ENCODE data around the gene FGF8. TPM values are rescaled to one million over a fixed set of nuclear protein-coding genes. Genes with fewer than 3 reads are reported as not detected.

The FGF8 gene
- total RNA-seq, 1 donor from 2014 or later, result 17.6 TPM

GRCh38 chr10:101760510-101760909, 15.4 kb downstream of the FGF8 start:
- TF ChIP-seq EZH2phosphoT487 (IDR thresholded peaks at IDR 0.05), result no peak
- no peak for TF ChIP-seq EZH2 (IDR thresholded peaks at IDR 0.05)
- TF ChIP-seq, protein P1, sequence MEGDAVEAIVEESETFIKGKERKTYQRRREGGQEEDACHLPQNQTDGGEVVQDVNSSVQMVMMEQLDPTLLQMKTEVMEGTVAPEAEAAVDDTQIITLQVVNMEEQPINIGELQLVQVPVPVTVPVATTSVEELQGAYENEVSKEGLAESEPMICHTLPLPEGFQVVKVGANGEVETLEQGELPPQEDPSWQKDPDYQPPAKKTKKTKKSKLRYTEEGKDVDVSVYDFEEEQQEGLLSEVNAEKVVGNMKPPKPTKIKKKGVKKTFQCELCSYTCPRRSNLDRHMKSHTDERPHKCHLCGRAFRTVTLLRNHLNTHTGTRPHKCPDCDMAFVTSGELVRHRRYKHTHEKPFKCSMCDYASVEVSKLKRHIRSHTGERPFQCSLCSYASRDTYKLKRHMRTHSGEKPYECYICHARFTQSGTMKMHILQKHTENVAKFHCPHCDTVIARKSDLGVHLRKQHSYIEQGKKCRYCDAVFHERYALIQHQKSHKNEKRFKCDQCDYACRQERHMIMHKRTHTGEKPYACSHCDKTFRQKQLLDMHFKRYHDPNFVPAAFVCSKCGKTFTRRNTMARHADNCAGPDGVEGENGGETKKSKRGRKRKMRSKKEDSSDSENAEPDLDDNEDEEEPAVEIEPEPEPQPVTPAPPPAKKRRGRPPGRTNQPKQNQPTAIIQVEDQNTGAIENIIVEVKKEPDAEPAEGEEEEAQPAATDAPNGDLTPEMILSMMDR (IDR thresholded peaks at IDR 0.05), result no peak
- H3K79me2 ChIP-seq (ENCODE audit: low read depth), result no peaks in the 10 kb centered on the region
- no peak overlapping the region for H3K4me3 ChIP-seq
- H3K9me3 ChIP-seq (ENCODE audit: low read depth), result no peaks in the 10 kb centered on the region
- Mint-ChIP-seq H3K27ac (no peak overlapping the region), H3K4me3 (no peak overlapping the region), H3K9me3 (no peaks in the 10 kb centered on the region), H3K27me3 (ENCODE audit: insufficient read depth, low read depth) (peaks cover 15% of the 10 kb centered on the region), H3K4me1 (peaks cover 13% of the 10 kb centered on the region), H3K36me3 (no peaks in the 10 kb centered on the region)
- no peaks in the 10 kb centered on the region for H3K27me3 ChIP-seq
- DNase-seq (ENCODE audit: low spot score), result no peak
- H4K20me1 ChIP-seq (ENCODE audit: low read depth), result no peaks in the 10 kb centered on the region
- no peak overlapping the region for H3K9ac ChIP-seq
- H3K4me1 ChIP-seq, result peaks cover 27% of the 10 kb centered on the region
- H3K4me2 ChIP-seq, result no peak overlapping the region
- peaks cover 20% of the 10 kb centered on the region for H3F3A ChIP-seq (ENCODE audit: low read depth)
- no peaks in the 10 kb centered on the region for H3K36me3 ChIP-seq
- no peak overlapping the region for H3K27ac ChIP-seq
- no peak overlapping the region for H2AFZ ChIP-seq (replicated peaks)

GRCh38 chr10:101759309-101760247, 16.3 kb downstream of the FGF8 start:
- Mint-ChIP-seq H3K4me3 (no peak overlapping the region), H3K4me1 (peaks cover 13% of the 10 kb centered on the region), H3K27me3 (ENCODE audit: insufficient read depth, low read depth) (peaks cover 19% of the 10 kb centered on the region), H3K9me3 (no peaks in the 10 kb centered on the region), H3K36me3 (no peaks in the 10 kb centered on the region), H3K27ac (no peak overlapping the region)
- Histone ChIP-seq H4K20me1 (ENCODE audit: low read depth) (no peaks in the 10 kb centered on the region), H3F3A (ENCODE audit: low read depth) (peaks cover 20% of the 10 kb centered on the region), H3K4me1 (peaks cover 27% of the 10 kb centered on the region), H3K9ac (no peak overlapping the region), H3K4me2 (peak overlapping the region; percentile 63), H3K4me3 (no peak overlapping the region), H3K9me3 (ENCODE audit: low read depth) (no peaks in the 10 kb centered on the region), H3K27me3 (no peaks in the 10 kb centered on the region), H2AFZ (replicated peaks) (peak overlapping the region; percentile 63), H3K27ac (peak overlapping the region; percentile 70), H3K79me2 (ENCODE audit: low read depth) (no peaks in the 10 kb centered on the region), H3K36me3 (no peaks in the 10 kb centered on the region)
- DNase-seq (ENCODE audit: low spot score), result peak; percentile 63
- TF ChIP-seq EZH2phosphoT487 (IDR thresholded peaks at IDR 0.05), result no peak
- TF ChIP-seq EZH2 (IDR thresholded peaks at IDR 0.05), result no peak

DNA sequence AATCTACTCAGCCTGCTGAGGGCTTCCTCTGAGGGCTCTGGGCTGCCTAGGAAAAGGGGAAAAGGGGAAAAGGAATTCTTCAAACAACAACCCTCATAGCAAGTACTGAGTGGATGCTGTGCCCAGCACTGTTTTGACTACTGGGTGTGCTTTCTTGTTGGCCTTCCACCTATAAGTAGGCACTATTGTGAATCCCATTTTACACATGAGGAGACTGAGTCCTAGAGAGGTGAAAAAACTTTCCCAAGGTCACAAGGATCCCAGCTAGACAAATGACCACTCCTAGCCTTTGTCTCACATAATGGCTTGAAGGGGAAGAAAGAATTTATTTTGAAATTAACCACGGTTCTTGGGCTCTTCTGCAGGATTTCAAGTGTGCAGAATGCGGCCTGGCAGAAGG, 17.1 kb downstream of the FGF8 start:
- Mint-ChIP-seq H3K4me1 (peaks cover 13% of the 10 kb centered on the region), H3K9me3 (no peaks in the 10 kb centered on the region), H3K4me3 (no peak overlapping the region), H3K36me3 (no peaks in the 10 kb centered on the region), H3K27ac (no peak overlapping the region), H3K27me3 (ENCODE audit: insufficient read depth, low read depth) (peaks cover 23% of the 10 kb centered on the region)
- Histone ChIP-seq H3K4me3 (no peak overlapping the region), H3K79me2 (ENCODE audit: low read depth) (no peaks in the 10 kb centered on the region), H3K36me3 (no peaks in the 10 kb centered on the region), H3K9me3 (ENCODE audit: low read depth) (no peaks in the 10 kb centered on the region), H3K9ac (no peak overlapping the region), H4K20me1 (ENCODE audit: low read depth) (no peaks in the 10 kb centered on the region), H3K27me3 (no peaks in the 10 kb centered on the region), H3K27ac (no peak overlapping the region), H2AFZ (replicated peaks) (no peak overlapping the region), H3F3A (ENCODE audit: low read depth) (peaks cover 20% of the 10 kb centered on the region), H3K4me1 (peaks cover 27% of the 10 kb centered on the region), H3K4me2 (peak overlapping the region; percentile 63)
- TF ChIP-seq EZH2 (IDR thresholded peaks at IDR 0.05) (no peak), EZH2phosphoT487 (IDR thresholded peaks at IDR 0.05) (no peak)
- TF ChIP-seq, protein P1 (IDR thresholded peaks at IDR 0.05), result no peak
- no peak for DNase-seq (ENCODE audit: low spot score)

GRCh38 chr10:101752241-101752640, 23.7 kb downstream of the FGF8 start:
- no peaks in the 10 kb centered on the region for H3K79me2 ChIP-seq (ENCODE audit: low read depth)
- H3K27ac ChIP-seq, result no peak overlapping the region
- H3K4me3 ChIP-seq, result no peak overlapping the region
- H3K9ac ChIP-seq, result no peak overlapping the region
- peaks cover 22% of the 10 kb centered on the region for H3K4me1 ChIP-seq
- Mint-ChIP-seq H3K9me3 (no peaks in the 10 kb centered on the region), H3K27me3 (ENCODE audit: insufficient read depth, low read depth) (peaks cover 41% of the 10 kb centered on the region), H3K4me1 (peaks cover 22% of the 10 kb centered on the region), H3K4me3 (no peak overlapping the region), H3K36me3 (no peaks in the 10 kb centered on the region), H3K27ac (no peak overlapping the region)
- no peaks in the 10 kb centered on the region for H4K20me1 ChIP-seq (ENCODE audit: low read depth)
- H2AFZ ChIP-seq (replicated peaks), result no peak overlapping the region
- H3K27me3 ChIP-seq, result no peaks in the 10 kb centered on the region
- H3K4me2 ChIP-seq, result no peak overlapping the region
- DNase-seq (ENCODE audit: low spot score), result no peak
- H3F3A ChIP-seq (ENCODE audit: low read depth), result peaks cover 23% of the 10 kb centered on the region
- TF ChIP-seq EZH2phosphoT487 (IDR thresholded peaks at IDR 0.05), result no peak
- no peak for TF ChIP-seq EZH2 (IDR thresholded peaks at IDR 0.05)
- TF ChIP-seq, protein P1 (IDR thresholded peaks at IDR 0.05), result no peak
- no peaks in the 10 kb centered on the region for H3K36me3 ChIP-seq
- no peaks in the 10 kb centered on the region for H3K9me3 ChIP-seq (ENCODE audit: low read depth)

All from neural progenitor cell (in vitro differentiated cells).